Stimulated activated CD4-positive, alpha-beta T cell treated with anti-CD3 and anti-CD28 coated beads, Interleukin-12 subunit alpha, Interleukin-12 subunit beta, amount 100 ng/mL, for 48 hours (primary cell): Measurements from ENCODE around the gene UBE2G2.

Experiments
- DNase-seq, 3 donors: peaks; one replicate each; pipeline ENCODE4 v3.0.0-alpha.2; 2020; ENCODE audit warnings: low read depth in 2 of 3, low spot score in 1 of 3

The UBE2G2 gene

GRCh38 chr21:44753357-44753756 is 48.3 kb downstream of the UBE2G2 start:
- DNase-seq: no peak

- DNase-seq: no peak
Observed at GRCh38 chr21:44752671-44753235, 48.9 kb downstream of the UBE2G2 start.

- DNase-seq: no peak
Observed at GRCh38 chr21:44751799-44752636, 49.6 kb downstream of the UBE2G2 start.

DNA sequence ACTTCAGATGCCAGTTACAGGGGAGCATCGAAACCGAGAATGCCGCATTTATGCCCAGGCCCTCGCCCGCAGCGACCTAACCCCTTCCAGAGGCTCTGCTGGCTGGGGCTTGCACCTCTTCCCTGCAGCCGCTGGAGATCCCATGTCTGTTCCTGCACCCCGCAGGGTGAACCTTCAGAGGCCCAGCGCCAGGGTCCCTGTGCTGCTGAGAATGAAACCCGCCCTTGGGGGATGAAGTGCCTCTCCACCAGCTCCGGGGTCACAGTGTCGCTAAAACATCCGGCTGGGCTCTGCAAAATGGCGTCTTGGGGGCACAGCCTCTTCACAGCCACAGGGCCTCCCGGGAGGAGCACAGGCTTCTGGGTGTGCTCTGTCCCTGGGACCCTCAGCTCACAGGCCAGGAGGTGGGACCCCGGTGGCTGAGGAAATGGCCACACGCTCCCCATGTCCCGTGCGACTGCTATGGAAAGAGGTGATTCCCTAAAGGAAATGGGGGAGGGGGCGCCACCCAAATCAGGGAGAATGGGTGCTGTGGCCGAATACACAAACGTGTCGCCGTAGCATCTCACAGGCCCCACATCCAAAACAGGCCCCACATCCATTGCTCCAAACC is 50.3 kb downstream of the UBE2G2 start:
- DNase-seq: no peak

DNA sequence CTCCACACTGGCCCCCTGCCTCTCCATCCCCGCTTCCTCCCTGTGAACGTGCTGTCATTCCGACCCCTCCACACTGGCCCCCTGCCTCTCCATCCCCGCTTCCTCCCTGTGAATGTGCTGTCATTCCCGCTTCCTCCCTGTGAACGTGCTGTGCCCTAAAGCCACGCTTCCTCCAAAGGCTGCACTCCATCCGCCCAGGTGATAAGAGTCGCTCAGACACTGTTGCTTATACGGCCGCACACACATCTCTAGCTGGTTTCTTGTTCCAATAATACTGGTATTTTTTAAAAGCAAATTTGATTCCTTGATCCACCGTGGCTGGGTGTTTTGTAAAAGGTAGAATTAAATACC is 51.0 kb downstream of the UBE2G2 start:
- DNase-seq: no peak

DNA sequence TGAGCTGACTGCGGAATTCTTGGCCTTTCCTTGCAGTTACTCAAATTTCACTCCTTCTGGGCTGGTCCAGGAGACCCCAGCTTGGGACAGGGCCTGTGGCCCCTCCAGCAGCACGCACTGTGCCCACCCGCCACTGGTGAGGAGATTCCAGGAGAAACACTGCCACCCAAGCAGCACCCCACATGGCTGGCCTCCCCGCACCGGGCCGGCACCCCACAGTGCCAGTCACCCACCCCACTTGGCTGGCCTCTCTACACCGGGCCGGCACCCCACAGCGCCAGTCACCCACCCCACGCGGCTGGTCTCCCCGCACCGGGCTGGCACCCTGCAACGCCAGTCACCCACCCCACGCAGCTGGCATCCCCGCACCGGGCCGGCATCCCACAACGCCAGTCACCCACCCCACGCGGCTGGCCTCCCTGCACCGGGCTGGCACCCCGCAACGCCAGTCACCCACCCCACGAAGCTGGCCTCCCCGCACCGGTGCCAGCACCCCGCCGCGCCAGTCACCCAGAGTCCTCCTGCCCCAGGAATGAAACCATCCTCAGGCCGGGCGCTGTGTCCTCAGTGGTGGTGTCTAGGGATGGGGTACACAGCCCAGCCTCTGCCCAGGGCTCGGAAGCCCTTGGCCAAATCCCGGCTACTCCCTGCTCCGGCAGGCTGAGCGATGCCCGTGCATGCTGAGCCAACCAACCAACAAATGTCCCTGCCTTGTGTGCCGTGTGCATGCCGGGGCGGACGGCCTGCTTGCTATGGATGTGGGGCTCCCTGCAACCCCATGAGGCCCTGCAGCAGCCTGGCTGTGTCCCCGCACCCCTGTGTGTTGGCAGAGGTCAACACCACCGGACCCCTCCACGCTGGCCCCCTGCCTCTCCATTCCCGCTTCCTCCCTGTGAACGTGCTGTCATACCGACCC is 51.6 kb downstream of the UBE2G2 start:
- DNase-seq: no peak

DNA sequence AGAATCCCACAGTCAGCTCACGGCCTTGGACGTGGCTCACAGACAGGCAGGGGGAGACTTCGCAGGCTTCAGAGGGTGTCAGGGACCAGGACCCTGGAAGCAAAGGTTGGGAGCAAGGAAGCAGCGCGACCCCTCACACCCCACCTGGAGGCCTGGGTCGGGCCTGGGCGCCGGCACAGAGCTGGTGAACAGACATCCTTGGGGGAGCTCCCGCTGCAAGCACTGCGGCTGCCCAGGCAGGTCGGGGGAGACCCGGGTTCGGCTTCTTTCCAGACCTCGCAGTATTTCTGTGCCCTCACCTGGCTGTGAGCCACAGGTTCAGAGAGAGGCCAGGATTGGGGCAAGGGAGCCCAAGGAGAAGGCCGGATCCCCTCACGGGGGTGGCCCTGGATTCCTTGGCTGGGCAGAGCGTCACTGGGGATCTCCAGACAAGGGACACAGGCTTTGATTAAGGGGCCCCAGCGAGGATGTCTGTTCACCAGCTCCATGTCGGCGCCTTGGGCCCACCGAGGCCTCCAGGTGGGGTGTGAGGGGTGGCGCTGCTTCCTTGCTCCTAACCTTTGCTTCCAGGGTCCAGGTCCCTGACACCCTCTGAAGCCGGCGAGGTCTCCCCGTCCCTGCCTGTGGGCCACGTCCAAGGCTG is 52.4 kb downstream of the UBE2G2 start:
- no peak for DNase-seq

DNA sequence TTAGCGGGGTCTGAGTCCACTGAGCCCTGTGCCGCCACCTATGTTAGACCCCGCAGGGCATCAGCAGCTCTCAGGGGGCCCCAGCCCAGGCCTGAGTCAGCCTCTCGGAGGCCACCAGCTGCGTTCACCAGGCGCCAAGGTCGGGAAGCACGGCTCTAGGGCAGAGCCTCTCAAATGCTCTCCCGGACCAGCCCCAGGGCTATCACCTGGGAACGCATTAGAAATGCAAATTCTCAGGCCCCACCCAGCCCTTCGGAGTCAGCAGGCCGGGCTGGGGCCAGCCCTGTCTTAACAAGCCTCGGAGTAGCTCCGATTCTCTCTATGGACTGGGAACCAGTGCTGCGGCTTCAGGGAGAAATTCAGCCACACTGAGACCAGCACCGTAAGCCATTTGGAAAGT is 53.0 kb downstream of the UBE2G2 start:
- no peak for DNase-seq

GRCh38 chr21:44742418-44743153 is 59.0 kb downstream of the UBE2G2 start:
- no peak for DNase-seq

DNA sequence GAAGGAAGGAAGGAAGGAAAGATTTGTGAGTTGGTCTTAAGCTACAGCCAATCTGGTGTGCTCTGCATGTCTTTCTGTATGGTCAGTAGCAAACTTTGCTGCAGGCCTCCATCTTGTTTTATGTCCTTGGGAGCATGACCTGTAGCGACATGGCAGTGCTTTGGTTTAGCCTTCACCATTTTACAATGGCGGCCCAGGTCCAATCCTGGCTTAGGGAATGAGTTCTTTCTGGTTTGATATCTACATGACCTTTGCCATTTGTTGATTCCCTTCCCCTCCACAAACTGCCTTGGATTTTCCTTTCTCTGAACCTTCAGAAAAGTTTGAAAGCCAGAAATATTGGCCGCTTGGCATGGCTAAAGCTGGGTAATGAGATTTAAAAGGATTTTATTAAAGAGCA is 59.7 kb downstream of the UBE2G2 start:
- DNase-seq: no peak

- no peak for DNase-seq
Observed at GRCh38 chr21:44740742-44741141, 60.9 kb downstream of the UBE2G2 start.

- no peak for DNase-seq
Observed at GRCh38 chr21:44739316-44739715, 62.3 kb downstream of the UBE2G2 start.

- no peak for DNase-seq
Observed at GRCh38 chr21:44738621-44739020, 63.0 kb downstream of the UBE2G2 start.

DNA sequence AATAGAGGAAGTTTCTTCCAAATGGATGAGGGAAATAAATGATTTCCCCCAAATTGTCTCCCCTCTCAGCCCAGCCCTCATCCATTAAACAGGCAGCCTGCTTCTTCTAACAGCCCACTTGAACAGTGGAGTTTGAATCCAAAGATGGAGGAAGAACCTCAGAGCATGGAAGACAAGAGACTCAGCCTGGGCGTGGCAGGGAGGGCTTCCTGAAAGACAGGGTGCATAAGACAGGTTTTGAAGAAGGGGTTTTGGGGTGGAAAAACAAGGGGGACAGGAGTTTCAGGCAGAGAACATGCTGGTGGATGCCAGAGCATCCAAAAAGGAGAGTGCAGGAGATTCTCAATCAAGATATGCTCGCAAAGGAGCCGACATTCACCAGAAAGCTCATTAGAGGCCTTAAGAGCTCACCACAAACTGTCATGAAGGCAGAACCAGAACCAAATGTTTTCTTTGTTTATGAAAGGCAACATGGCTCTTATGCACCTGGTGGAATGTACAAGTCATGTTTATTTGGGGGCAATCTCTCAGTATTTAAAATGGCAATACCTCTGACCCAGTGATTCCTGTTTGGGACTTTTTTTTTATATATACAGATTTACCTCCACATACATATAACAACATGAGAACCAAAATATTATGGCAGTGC is 63.8 kb downstream of the UBE2G2 start:
- DNase-seq: no peak

GRCh38 chr21:44736291-44737004 is 65.2 kb downstream of the UBE2G2 start:
- DNase-seq: no peak

DNA sequence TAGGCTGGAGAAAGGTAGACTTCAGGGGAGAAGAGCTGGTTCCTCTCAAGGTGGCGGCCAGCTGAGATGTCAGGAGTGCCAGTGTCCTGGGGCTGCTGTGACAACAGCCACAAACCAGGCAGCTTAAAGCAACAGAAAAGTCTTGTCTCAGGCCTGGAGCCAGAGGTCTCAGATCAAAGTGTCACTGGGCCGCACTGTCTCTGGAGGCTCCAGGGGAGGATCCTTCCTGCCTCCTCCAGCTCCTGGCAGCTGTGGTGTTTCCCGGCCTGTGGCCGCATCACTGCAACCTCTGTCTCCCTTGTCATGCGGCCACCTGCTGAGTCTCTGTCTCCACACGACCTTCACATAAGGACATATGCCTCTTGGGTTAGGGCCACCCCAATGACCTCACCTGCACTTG is 65.8 kb downstream of the UBE2G2 start:
- no peak for DNase-seq

- DNase-seq: no peak
Observed at GRCh38 chr21:44734841-44735240, 66.8 kb downstream of the UBE2G2 start.

GRCh38 chr21:44734026-44734745 is 67.4 kb downstream of the UBE2G2 start:
- DNase-seq: no peak

DNA sequence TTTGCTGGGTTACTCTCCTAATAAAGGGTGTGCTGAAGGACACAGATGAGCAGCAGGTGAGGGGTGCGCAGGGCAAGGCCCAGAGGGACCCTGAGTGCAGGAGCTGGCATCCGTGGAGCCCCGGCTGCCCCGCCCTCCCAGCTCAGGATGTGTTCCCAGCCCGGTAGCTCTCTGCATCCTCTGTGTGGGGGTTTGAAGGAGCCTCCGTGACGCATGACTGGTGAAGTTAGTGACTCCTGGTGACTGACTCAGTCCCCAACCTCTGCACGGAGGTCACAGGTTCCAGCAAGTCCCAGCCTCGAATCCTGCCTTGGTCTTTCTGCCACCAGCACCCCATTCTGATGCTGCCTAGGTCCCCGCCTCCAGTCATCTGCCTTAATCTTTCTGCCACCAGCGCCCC is 68.7 kb downstream of the UBE2G2 start:
- no peak for DNase-seq
